ENCODE data around the gene OPN1SW.

The OPN1SW gene

GRCh38 chr7:128724743-128725142, 50.9 kb downstream of the OPN1SW start:
- TF ChIP-seq CTCF (IDR thresholded peaks at IDR 0.05; ENCODE audit: low read depth, low read length, missing control alignments) = no peak
- no peak overlapping the region for H3K4me3 ChIP-seq (replicated peaks; ENCODE audit: low read depth, low read length)
- no peak for DNase-seq (ENCODE audit: extremely low read depth, low read depth)
